DMS 273 treated with DMSO at 0.1 percent for 48 hours (cell line): ENCODE results near the gene CRYBG1.

Experiments
- DNase-seq: peaks from one replicate; lab custom pipeline; 2025; lab: John Stamatoyannopoulos, UW

Gene CRYBG1

GRCh38 chr6:106426250-106426970, 65.9 kb downstream of the CRYBG1 start:
- DNase-seq: no peak

- no peak for DNase-seq
Observed at GRCh38 chr6:106430466-106430865, 69.9 kb downstream of the CRYBG1 start.

- no peak for DNase-seq
Observed at GRCh38 chr6:106431405-106431804, 70.9 kb downstream of the CRYBG1 start.

DNA sequence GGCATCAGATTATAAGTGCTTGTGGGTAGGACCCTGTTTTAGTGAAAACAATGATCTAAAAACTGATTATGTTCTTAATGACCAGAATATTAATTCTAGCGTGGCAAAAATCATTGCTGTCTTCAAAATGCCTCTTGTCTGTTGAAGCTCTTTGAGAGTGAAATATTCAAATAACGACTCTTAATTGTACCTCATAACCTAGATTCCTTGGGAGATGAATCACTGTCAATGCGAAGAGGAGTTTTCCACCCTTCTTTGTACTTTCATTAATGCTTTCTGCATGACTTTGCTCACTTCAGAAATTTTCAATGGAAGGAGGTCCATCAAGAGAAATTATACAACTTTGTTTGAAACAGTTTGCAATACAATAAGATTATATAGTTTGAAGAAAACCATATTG, 71.5 kb downstream of the CRYBG1 start:
- DNase-seq: no peak

DNA sequence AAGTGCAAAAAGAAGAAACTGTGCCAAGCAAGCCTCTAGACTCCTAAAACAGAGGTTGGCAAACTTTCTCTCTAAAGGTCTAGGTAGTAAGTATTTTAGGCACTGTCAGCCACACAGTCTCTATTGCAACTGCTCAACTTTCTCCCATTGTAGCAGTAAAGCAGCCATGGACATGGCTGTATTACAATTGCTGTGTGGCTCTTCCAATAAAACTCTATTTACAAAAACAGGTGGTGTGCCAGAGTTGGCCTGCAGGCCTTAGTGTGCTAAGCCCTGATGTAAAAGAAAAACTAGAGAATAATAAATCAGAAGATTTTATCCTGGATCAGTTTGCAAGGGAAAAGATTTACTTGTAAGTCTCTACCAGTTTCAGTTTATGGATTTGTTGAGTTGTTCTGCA, 74.0 kb downstream of the CRYBG1 start:
- DNase-seq: no peak

- no peak for DNase-seq
Observed at GRCh38 chr6:106439459-106439858, 78.9 kb downstream of the CRYBG1 start.

DNA sequence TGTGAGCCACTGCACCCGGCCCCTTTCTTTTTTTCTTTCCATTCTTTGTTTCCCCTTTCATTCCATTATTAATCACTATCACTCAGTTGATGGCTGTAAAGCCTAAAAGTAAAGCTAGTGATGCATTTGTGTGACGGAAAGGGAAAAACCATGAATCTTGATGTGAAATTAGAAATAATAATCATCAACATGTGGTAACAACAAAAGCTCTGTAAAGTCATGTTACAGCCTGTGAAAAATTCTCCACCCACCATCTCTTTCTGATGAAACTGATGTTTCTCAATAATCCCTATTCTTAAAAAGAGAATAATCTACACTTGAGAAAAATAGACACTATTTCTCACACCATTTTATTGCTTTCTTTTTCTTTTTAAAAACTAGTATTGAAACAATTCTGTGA, 80.0 kb downstream of the CRYBG1 start:
- DNase-seq: no peak

DNA sequence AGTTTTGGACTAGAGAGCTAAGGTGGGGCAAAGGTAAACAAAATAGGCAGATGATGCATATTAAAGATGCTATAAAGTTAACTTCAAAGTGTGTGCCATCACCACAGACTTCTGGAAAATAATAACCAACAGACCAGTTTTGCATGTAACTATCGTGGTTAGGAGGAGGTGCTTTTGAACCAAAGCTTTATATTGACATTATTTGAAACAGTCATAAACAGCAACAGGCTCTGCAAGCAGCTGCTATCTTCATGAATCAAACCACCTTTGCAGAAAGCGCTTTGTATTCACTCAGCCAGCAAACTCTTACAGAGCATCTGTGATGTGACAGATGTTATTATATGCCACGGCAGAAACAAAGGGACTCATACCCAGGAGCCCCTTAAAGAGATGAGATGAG, 81.9 kb downstream of the CRYBG1 start:
- DNase-seq: no peak

DNA sequence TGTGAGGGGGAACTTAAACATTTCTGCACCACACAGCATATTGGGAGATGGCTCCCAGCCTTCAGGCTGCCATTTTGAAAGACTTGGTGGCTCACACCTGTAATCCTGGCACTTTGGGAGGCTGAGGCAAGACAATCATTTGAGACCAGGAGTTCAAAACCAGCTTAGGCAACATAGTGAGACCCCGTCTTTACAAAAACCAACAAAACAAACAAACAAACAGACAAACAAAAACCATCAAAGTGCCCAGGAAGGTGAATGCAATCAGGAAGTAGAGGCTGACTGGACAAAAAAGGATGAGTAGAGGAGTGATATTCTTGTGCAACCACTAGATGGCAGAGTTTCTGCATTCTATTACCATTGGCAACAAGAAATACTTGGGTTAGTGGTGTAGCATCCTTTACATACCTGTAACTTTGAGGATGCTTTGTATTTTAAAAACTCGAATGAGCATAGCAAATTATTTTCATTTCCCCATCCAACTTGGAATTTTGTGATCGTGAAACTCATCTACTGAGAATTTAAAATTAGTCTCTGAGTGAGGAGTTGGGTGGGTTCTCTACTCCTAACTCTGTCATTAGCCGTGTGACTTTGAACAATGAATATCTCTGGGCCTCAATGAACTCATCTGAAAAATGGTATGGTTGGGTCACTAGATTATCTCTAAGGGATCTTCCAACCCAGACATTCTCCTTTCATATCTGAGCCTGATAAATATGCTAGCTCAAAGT, 84.4 kb downstream of the CRYBG1 start:
- DNase-seq: peak; percentile 64

DNA sequence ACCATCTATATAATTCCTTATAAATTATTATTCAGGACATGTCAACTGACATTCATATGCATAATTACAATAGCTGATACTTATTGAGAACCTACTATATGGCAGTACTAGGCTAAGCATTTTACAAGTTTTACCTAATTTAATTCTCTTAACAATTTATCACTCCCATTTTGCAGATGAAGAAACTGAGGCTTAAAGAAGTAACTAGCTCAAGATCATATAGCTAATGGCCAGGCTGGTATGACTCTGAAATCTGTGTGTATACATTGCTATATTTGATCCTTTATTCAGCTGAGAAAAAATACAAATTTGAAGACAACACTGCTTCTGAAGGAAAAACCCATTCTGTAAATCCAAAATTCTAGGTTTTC, 85.0 kb downstream of the CRYBG1 start:
- DNase-seq: no peak

DNA sequence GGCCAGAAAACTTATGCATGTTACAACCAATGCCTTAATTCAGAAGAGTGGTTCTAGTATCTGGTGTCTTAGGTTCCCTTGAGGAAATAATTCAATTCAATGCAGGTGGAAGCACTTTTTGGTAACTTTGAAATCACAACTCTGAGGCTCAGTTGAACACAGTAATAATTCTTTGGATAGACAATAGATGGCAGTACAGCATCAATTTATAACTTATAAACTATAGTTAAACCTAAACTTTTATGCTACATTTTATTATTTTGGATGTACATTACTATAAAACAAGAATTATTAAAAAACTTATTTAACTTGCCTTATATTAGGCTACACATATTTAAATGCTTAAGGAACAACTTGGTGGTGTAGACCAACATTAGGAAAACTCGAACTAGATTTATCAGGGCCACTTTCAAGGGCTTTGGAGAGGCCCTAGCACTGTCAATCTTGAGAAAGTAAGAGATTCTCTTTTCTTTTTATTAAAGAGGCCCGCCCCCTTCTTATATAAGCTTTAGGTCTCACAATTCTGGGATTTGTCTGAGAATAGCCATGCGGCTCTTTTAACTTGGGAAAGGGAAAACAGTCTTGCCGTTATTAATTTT, 85.9 kb downstream of the CRYBG1 start:
- DNase-seq: no peak

- DNase-seq: no peak
Observed at GRCh38 chr6:106446983-106447382, 86.5 kb downstream of the CRYBG1 start.

DNA sequence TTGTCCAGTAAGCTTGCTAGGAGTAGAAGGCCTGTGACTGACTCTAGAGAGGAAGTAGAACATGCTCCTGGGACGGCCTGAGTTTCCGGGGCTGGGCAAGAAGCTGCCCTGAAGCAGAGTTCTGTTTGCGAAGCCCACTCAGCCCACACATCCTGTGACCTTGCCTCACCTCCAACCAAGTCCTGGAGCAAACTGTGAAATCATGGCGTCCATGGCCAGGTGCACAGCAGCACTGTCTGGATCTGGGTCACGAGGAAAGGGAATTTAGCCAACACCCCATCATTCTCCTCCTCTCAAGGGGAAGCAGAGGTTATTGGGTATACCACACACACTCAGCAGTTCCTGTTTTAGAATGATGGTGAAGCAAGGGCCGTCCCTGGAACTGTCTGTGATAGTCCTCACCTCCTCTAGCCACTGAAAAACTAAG, 87.5 kb downstream of the CRYBG1 start:
- no peak for DNase-seq

- DNase-seq: no peak
Observed at GRCh38 chr6:106450653-106451052, 90.1 kb downstream of the CRYBG1 start.

GRCh38 chr6:106451439-106451838, 90.9 kb downstream of the CRYBG1 start:
- DNase-seq: no peak

- no peak for DNase-seq
Observed at GRCh38 chr6:106452628-106453027, 92.1 kb downstream of the CRYBG1 start.

DNA sequence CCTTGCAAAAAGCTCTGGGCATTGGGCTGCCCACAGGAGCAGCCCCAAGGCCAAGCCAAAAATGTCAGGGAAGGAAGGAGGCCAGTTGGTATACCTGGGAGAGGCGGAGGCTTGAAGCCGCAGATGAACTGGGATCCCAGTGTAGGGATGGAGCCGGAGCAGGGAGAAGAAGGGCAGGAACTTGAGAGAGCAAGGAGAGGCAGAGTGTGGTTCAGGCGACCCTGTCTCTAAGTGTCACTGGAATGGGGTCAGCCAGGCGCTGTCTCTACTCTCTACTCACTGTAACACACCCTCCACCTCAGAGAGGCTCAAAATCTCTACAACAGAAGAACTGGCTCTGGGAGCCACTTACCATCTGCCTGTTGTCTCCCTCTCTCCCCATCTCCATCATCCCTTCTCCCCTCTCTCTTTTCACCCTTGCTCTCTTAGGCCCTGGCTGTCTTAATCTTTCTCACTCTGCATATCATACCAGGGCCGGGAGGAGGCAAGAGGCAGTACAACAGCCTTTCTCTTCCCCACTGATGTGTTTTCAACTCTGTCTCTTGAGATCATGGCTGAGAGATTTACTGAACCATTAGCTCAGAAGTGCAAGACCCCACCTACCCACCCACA, 93.3 kb downstream of the CRYBG1 start:
- DNase-seq: no peak

GRCh38 chr6:106456756-106457155, 96.2 kb downstream of the CRYBG1 start:
- no peak for DNase-seq

DNA sequence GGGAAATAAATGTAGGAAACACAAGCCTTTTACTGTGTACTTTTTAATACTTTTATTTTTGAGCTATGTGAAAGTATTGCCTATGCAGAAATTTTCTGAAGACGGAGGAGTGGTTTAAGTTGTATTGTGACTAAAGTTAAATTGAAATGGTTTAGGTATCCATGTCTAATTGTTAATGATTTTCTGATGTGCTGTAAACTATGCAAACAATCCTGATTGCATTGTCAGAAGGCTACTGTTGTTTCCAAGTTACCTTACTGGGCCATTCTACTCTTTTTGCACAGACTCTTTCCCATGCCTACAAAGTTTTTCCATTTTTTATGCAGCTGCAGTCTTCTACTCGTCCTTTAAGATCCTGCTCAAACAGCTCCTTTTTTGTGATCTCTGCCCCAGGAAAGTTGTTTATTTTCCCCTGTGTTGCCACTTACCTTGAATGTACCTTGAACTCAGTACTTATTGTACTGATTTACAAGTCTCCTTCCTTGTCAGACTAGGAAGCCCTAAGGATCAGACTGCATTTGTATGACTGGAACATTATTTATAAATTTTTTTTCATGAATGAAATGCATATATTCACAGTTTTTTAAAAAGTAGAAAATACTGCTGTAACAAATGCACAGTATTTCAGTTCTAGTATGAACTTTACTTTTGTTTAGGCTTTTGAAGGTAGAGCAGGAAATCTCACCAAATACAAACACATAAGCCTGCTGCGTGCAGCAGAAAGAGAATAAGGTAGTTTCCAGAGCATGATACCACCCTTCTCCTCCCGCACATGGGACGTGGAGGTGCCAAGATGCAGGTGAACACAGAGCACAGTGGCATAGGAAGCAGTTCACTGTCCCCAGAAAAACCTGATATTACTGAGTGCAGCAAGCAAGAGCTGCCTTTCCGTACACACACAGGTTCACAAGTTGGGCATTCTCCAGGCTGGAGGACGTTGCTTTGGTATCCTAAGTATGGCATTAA, 97.8 kb downstream of the CRYBG1 start:
- DNase-seq: no peak

DNA sequence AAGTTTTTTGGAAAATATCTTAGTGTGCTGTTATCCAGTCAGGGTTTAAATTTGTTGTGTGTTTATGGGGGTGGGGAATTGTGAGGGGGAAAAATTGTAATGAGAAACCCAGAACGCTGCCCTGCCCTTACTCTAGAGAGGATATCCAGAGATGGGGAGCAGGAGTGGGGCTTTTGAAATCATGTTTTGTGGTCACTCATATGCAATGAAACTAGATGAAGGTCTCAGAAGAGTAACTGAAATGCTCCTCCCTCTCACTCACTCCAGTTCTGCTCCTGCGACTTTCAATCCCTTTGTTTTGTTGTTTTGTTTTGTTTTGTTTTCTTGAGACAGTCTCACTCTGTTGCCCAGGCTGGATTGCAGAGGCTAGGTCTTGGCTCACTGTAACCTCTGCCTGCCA, 100.0 kb downstream of the CRYBG1 start:
- DNase-seq: no peak

GRCh38 chr6:106461084-106461483, 100.6 kb downstream of the CRYBG1 start:
- no peak for DNase-seq
